GM12865 (cell line): ENCODE measurements around the gene MRPL19.

Source experiments
- DNase-seq: peaks from one replicate; pipeline ENCODE4 v3.0.0; 2010; ENCODE audit warnings: low read depth
- H3K4me3 ChIP-seq: 2 replicates; pipeline ENCODE4 v1.5.1; 2011; ENCODE audit warnings: mild to moderate bottlenecking, low read depth, low read length, control low read depth
- CTCF ChIP-seq: IDR thresholded peaks from 2 replicates; pipeline ENCODE4 v1.5.1; 2011; ENCODE audit warnings: low read length, control low read depth, low read depth, inconsistent platforms; ENCODE audit not compliant: insufficient read depth; ENCODE audit errors: missing control alignments

MRPL19 gene

GRCh38 chr2:75608684-75609333 is 37.8 kb upstream of the MRPL19 start:
- no peak overlapping the region for H3K4me3 ChIP-seq
- peak; percentile 67 for DNase-seq
- peak; percentile 99 for TF ChIP-seq CTCF

GRCh38 chr2:75609334-75609689 is 37.3 kb upstream of the MRPL19 start:
- no peak for TF ChIP-seq CTCF
- H3K4me3 ChIP-seq, result no peak overlapping the region
- DNase-seq, result no peak

- no peak for DNase-seq
- H3K4me3 ChIP-seq, result no peak overlapping the region
- no peak for TF ChIP-seq CTCF
These were observed 36.6 kb upstream of the MRPL19 start for GRCh38 chr2:75609937-75610508.

GRCh38 chr2:75610671-75611070 is 35.9 kb upstream of the MRPL19 start:
- no peak overlapping the region for H3K4me3 ChIP-seq
- no peak for TF ChIP-seq CTCF
- no peak for DNase-seq

GRCh38 chr2:75612108-75612861 is 34.3 kb upstream of the MRPL19 start:
- H3K4me3 ChIP-seq, result no peak overlapping the region
- no peak for DNase-seq
- no peak for TF ChIP-seq CTCF

- DNase-seq, result no peak
- TF ChIP-seq CTCF, result no peak
These were observed 33.7 kb upstream of the MRPL19 start for GRCh38 chr2:75612862-75613243.

More at GRCh38 chr2:75612862-75613243, 33.7 kb upstream of the MRPL19 start:
- no peak overlapping the region for H3K4me3 ChIP-seq
